Fibroblast of gingiva (primary cell): Measurements from ENCODE around the gene NUDT8.
"Not testable (repeated sequence)": the region's sequence is repeated elsewhere in the genome, so short reads cannot be mapped to it uniquely, and the experiment has no call there.

Experiments
- DNase-seq: peaks from one replicate; pipeline ENCODE4 v3.0.0-alpha.2; 2011; ENCODE audit warnings: low read depth

NUDT8 gene

DNA sequence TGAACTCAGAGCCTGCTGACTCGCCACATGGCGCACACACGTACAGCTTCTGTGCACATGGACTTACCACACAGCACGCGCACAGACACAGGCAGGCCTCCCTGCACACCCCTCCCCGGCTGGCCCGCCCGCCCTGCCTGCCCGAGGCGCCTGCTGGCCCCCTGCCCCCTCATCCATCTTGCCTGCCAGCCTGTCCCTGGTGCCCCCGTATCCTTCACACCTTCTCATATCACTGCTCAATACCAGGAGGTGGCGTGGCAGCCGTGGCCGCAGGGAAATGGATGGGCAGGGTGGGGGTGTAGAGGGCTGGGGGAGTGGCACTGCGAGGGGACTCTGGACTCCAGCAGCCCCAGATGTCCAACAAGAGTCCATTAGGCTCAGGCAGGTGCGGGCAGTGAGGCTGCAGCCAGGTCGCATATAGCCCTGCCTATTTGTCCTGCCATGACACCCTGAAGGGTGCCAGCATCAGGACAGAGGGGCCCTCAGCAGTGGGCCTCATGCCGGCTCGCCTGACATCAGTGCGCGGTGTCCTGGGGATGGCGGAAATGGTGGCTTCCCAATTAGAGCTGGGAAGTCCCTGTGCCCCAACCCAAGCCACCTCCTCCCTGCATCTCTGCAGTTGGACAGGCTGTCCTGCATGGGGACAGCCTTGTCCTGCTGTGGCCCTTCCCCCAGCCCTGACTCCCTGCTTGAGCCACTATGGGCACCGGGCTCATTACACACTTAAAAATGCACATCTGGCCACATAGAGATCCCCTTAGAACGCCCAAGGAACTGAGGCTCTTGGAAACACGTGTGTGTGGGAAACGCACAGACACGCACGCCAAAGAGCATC is 11.8 kb upstream of the NUDT8 start:
- no peak for DNase-seq

DNA sequence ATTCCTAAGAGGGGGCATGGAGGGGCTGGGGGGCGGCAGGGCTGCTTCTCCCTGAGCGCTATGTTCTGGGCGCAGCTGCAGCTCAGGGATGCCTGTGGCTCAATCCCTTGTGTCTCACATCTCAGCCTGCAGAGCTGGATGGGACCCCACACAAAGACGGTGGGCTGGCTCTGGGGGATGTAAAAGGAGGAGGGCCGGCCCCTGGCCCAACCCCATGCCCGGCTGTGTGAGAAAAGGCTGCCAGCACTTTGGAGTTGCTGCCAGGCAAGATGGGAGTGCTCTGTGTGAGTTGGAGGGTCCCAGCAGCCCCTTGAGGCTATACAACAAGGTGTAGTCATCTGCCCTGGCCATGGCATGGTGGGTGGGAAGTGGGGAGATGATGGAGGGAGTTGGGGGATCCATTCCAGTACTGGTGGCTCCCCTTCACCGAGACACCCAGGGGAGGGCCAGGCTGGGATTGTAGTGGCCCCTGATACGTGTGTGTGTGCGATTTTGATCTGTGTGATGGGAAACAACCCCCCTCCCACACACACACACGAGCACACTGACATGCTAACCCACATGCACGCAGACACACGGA is 11.1 kb upstream of the NUDT8 start:
- DNase-seq = no peak

- DNase-seq = peak; percentile 40
These were observed 10.5 kb upstream of the NUDT8 start for GRCh38 chr11:67640021-67640757.

DNA sequence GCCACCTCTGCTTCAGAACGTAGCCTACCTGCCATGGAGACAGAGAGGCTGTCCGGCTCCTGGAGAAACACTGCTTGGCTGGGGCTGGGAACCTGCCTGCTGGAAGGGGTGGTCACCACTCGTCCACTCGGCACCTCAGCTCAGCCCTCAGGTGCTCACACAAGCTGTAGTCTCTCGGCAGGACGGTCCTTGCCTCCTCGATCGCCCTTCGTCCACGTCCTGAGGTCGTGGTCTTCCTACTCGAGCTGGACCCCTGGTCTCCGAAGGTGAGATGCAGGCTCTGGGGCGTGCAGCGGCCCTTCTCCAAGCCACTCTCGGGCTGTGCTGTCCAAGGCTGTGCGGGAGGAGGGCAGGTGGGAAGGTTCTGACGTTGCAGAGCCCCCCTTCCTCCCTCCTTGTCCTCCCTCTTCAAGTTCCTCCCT is 9.7 kb upstream of the NUDT8 start, which contains the start of gene TBX10:
TBX10 (minus strand) TSS at position 326 of the 422 bp plus-strand sequence; CDS start at position 35, 291 bp downstream.
- DNase-seq = no peak

DNA sequence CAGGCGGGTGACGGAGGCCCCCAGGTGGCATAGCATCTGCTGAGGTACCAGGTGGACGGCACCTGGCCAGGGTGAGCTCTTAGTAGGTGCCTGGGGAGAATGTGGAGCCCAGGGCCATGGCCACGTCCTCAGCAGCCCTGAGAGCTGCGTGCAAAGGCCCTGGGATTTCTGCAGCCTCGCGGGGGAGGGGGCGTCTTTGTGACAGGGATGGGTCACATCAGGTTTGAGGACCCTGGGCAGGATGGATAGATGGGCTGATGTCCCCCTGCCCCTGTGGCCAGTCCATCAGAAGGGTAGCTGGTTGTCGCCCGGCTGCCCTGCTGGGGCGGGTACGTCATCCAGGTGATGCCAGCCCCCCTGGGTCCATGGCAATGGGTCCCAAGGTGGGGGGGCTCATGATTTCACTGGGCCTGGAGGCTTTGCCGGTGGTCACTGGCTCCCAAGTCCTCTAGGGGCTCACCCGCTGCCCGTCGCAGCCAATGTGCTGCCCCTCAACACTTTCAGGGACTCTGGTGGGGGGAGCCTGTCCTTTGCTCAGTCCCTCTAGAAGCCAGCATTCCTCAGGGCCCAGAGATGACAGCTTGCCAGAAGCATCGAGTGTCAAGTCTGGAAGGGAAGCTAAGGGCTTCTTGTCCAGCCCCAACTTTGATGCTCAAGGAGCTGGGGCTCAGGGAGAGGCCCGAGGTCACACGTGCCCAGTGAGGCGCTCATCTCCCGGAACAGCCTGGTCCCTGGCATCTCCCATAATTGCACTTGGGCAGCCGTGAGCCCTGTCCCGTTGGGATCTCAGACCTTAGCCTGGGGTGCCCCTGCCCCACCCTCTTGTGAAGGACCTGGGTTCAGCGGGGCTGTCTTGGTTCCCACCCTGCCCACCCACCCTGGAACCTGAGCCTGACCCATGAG is 9.0 kb upstream of the NUDT8 start:
- no peak for DNase-seq

- not testable (repeated sequence) for DNase-seq
These were observed 7.7 kb upstream of the NUDT8 start for GRCh38 chr11:67637441-67637840.

GRCh38 chr11:67636962-67637361 is 7.2 kb upstream of the NUDT8 start:
- DNase-seq = no peak

DNA sequence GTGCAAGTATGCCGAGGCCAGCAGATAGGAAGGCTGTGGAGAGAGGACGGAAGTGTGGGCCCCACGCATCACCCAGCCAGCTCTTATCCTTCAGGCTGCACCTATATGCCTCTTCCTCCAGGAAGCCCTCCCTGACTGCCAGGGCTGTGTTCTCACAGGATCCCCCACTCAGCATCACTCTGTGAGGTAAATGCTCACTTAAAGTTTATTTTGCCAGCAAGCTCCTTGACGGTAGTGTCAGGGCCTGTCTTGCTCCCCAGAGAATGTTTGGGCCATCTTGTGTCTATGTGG is 5.4 kb upstream of the NUDT8 start:
- DNase-seq = no peak

DNA sequence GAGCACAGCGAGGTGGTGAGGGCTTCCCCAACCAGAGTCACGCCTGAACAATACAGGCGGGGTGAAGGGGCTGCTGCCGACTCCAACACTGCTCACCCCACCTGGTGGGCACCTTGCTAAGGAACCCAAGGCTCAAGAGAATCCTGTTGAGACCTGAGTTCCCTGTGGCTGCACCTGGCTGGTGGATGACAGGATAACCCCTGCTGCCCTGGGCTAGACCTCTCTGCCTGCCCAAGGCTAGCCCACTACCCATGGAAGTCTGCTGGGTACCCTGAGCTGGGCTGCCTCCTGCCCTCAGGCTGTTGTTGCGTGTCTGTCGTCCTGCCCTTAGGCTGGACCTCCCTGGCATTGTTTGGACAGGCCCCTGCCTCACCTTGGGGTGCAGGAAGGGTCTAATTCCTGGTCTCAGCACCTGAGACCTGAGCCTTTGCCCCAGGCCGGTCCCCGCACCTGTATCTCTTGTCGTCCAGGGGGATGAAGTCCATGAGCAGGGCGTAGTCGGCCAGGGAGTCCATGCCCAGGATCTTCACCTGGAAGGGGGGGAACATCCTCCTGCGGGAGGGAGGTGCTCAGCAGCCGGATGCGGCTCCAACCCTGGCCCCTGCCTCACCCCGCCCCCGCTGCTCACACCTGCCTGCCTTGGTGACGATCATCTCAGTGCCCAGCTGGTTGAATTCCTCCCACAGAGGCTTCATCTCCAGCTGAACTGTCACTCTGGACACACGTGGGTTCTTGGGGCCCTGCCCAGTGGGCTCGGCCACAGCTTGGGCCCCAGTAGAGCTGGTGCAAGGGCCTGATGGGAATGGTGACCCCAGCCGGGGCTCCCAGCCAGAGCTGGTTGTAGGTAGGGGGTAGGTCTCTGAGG is 4.9 kb upstream of the NUDT8 start:
- DNase-seq = no peak

- DNase-seq = no peak
These were observed 4.1 kb upstream of the NUDT8 start for GRCh38 chr11:67633758-67634365.

- no peak for DNase-seq
These were observed 3.4 kb upstream of the NUDT8 start for GRCh38 chr11:67632982-67633755.

DNA sequence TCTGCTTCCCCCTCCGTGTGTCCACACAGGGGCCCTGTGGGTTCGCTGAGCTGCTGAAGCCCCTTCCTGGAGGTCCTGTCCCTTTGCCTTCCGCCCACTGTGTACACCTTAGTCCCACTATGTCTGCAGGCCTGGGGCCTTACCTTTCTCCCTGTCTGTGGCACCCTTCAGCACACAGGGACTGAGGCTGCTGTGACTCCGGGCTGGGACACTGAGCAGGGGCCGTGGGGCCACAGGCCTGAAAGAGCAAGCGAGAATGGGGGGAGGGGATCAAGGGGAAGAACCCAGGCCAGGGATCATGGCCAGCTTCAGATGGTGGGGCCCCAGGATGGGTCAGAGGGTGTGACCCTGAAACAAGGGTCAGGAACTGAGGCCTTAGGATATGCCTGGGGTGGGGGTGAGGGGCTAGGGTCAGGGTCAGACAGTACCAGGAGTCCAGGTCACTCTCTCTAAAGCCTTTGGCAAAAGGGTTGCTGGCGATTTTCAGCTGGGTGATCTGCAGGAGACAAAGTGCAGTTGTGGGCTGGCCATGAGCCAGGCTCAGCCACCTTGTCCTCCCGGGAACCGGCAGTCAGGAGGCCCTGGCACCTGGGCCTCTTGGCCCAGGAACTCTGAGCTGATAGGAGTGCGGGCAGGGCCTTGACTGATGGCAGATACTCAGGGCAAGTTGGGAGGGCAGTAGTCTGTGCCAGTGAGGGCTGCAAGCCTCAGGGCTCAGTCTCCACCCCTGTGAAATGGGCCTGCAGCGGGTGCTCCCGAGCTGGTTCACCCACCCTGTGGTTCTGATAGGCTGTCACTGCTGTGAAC is 2.6 kb upstream of the NUDT8 start:
- no peak for DNase-seq

- no peak for DNase-seq
These were observed 2.1 kb upstream of the NUDT8 start for GRCh38 chr11:67631853-67632174.

- no peak for DNase-seq
These were observed 1.7 kb upstream of the NUDT8 start for GRCh38 chr11:67631411-67631810.

DNA sequence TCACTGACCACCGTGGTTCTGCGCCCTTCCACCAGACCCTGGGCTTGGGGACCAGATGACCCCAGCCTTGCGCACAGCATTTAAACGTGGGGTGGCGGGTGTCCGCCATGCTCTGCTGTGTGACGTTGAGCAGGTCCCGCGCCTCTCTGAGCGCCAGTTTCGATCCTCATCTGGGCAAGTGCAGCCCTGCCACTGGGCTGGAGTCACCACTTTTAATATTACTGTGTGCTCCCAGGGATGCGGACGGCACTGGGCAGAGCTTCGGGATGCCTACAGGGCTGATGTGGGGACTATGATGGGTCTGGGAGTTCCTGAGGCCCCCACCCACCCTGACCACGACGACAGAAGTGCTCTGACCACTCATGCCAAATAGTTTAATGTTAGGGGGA is 1.2 kb upstream of the NUDT8 start:
- DNase-seq = no peak

- DNase-seq = peak; percentile 97
These were observed 648 bp upstream of the NUDT8 start for GRCh38 chr11:67630228-67630942.

DNA sequence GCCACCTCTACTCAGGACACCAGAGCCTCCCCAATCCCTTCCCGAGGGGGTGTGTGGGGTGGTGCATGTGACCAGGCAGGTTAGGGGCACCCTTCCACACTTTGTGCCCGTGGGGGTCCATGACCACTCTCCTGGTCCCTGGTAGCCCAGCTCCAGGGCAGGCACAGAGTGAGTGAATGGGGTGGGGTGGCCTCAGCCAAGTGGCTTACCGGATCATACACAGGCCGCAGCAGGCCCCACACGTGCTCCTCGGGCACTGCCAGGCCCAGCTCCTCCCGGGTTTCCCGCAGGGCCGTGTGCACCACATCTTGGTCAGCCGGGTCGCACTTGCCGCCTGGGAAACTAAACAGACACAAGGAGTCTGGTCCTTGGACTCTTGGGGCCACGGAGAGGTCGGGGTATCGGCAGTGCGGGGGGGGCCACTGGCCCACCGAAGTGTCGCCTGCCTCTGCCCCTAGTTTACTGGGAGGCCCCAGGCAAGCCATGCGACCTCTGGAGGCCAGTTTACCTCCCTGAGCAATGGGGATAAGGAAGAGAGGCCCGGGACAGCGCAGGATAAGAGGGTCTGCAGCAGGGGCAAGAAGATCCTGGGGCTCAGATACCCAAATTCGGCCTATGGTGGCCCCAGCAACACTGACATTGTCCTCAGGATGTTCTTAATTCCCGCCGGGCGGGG is 889 bp downstream of the NUDT8 start:
- no peak for DNase-seq
